Measurements from ENCODE around the gene PYHIN1. TPM values are rescaled to one million over a fixed set of nuclear protein-coding genes. Genes with fewer than 3 reads are reported as not detected.

PYHIN1 gene
- total and polyA plus RNA-seq, 2 of the 8 experiments (the other 6 are each of a cell fraction or from before 2014, with no cell fraction given): not detected

DNA sequence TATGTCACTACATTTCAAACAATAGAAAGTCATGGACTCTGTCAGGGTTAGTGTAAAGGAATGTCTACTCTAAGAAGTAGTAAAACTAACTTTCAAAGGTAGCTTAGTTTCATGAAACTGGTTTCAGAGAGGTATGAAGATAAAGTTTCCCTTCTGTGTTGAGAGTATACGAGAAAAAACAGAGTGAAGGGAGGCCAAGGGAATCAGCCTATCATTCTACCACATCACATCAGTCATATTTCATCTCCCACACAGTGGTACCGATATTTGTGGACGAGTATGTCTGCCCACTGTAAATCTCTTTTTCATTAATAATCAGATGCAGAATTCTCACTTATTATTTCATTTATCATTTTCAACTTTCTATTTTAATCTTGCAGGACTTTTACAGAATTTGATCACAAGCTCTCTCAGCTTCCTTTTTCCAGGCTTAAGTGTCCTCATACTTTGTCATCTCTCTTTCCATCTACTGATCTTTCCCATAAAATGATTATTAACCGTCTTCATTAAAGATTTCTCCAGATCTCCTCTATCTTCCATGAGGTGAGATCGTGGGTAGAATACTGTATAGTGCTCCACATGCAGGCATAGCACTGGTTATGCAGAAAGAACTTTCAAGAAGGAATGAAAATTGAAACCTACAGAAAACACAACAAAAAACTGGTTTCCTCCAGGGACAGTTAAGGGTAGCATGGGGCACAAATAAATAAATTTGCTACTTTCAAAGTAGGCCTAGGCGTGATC is 66.9 kb downstream of the PYHIN1 start (continued):
- TF ChIP-seq, protein P1, sequence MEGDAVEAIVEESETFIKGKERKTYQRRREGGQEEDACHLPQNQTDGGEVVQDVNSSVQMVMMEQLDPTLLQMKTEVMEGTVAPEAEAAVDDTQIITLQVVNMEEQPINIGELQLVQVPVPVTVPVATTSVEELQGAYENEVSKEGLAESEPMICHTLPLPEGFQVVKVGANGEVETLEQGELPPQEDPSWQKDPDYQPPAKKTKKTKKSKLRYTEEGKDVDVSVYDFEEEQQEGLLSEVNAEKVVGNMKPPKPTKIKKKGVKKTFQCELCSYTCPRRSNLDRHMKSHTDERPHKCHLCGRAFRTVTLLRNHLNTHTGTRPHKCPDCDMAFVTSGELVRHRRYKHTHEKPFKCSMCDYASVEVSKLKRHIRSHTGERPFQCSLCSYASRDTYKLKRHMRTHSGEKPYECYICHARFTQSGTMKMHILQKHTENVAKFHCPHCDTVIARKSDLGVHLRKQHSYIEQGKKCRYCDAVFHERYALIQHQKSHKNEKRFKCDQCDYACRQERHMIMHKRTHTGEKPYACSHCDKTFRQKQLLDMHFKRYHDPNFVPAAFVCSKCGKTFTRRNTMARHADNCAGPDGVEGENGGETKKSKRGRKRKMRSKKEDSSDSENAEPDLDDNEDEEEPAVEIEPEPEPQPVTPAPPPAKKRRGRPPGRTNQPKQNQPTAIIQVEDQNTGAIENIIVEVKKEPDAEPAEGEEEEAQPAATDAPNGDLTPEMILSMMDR (IDR thresholded peaks at IDR 0.05; ENCODE audit: control extremely low read depth in 1 of 3, insufficient read depth in 1 of 3, low read depth in 1 of 3, low read length in 3 of 3): no peak
- TF ChIP-seq KDM1A (IDR thresholded peaks at IDR 0.05; ENCODE audit: borderline replicate concordance, low read length): no peak
- TF ChIP-seq EGR1 (IDR thresholded peaks at IDR 0.05; ENCODE audit: borderline replicate concordance, low read depth, low read length): no peak
- TF ChIP-seq, protein P2, sequence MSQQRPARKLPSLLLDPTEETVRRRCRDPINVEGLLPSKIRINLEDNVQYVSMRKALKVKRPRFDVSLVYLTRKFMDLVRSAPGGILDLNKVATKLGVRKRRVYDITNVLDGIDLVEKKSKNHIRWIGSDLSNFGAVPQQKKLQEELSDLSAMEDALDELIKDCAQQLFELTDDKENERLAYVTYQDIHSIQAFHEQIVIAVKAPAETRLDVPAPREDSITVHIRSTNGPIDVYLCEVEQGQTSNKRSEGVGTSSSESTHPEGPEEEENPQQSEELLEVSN (IDR thresholded peaks at IDR 0.05): no peak
- no peak for TF ChIP-seq KDM4A (IDR thresholded peaks at IDR 0.05; ENCODE audit: low read depth, low read length, severe bottlenecking)
- no peak for TF ChIP-seq CBX8 (IDR thresholded peaks at IDR 0.05; ENCODE audit: borderline replicate concordance, low read depth, low read length)

All from H1 (cell line).